ENCODE results near the gene VSIR.

Gene VSIR

DNA sequence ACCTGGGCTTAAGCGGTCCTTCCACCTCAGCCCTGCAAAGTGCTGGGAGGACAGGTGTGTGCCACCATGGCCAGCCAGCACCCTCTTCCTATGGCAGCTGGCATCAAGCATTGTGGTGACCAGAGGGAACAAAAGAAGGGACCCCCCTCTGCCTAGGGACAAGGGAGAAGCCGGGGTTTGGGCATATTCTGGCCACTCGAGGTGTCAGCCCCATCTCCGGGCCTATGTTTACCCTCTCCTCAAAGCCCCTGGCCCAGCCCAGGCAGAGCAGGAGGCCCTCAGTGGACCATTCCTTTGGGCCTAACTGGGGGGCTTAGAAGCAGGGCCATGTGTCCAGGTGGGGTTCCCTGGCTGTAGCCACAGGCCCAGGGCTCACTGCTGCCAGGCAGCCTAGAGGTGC is 23.9 kb downstream of the VSIR start:
- Histone ChIP-seq H3K27ac (ENCODE audit: low read depth, low read length) (no peak overlapping the region), H2AFZ (ENCODE audit: low read depth, low read length, severe bottlenecking) (no peak overlapping the region), H3K79me2 (ENCODE audit: insufficient read depth, low read length) (no peaks in the 10 kb centered on the region), H3K36me3 (ENCODE audit: low read length) (no peaks in the 10 kb centered on the region), H4K20me1 (ENCODE audit: low read depth, low read length) (no peaks in the 10 kb centered on the region), H3F3A (ENCODE audit: insufficient read depth) (no peaks in the 10 kb centered on the region), H3K9me3 (ENCODE audit: insufficient read depth, low read length) (no peaks in the 10 kb centered on the region), H3K9ac (ENCODE audit: low read length) (no peak overlapping the region), H3K9me2 (replicated peaks; ENCODE audit: insufficient read depth, low read length) (no peaks in the 10 kb centered on the region), H3K4me3 (ENCODE audit: insufficient read depth, low read length, poor library complexity, severe bottlenecking) (no peak overlapping the region), H3K27me3 (ENCODE audit: low read length) (no peaks in the 10 kb centered on the region), H3K4me2 (ENCODE audit: low read depth, low read length, poor library complexity, severe bottlenecking) (no peak overlapping the region)
- no peak for TF ChIP-seq EZH2phosphoT487 (conservative IDR thresholded peaks at IDR 0.05; ENCODE audit: low read length)
- TF ChIP-seq, protein P1, sequence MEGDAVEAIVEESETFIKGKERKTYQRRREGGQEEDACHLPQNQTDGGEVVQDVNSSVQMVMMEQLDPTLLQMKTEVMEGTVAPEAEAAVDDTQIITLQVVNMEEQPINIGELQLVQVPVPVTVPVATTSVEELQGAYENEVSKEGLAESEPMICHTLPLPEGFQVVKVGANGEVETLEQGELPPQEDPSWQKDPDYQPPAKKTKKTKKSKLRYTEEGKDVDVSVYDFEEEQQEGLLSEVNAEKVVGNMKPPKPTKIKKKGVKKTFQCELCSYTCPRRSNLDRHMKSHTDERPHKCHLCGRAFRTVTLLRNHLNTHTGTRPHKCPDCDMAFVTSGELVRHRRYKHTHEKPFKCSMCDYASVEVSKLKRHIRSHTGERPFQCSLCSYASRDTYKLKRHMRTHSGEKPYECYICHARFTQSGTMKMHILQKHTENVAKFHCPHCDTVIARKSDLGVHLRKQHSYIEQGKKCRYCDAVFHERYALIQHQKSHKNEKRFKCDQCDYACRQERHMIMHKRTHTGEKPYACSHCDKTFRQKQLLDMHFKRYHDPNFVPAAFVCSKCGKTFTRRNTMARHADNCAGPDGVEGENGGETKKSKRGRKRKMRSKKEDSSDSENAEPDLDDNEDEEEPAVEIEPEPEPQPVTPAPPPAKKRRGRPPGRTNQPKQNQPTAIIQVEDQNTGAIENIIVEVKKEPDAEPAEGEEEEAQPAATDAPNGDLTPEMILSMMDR (IDR thresholded peaks at IDR 0.05; ENCODE audit: insufficient read depth, low read length, poor library complexity, severe bottlenecking): no peak

- Histone ChIP-seq H3K4me3 (ENCODE audit: insufficient read depth, low read length, poor library complexity, severe bottlenecking) (no peak overlapping the region), H3K27ac (ENCODE audit: low read depth, low read length) (no peak overlapping the region), H4K20me1 (ENCODE audit: low read depth, low read length) (no peaks in the 10 kb centered on the region), H3K79me2 (ENCODE audit: insufficient read depth, low read length) (no peaks in the 10 kb centered on the region), H3K36me3 (ENCODE audit: low read length) (no peaks in the 10 kb centered on the region), H3K4me2 (ENCODE audit: low read depth, low read length, poor library complexity, severe bottlenecking) (no peak overlapping the region), H3F3A (ENCODE audit: insufficient read depth) (no peaks in the 10 kb centered on the region), H3K27me3 (ENCODE audit: low read length) (no peaks in the 10 kb centered on the region), H3K9me3 (ENCODE audit: insufficient read depth, low read length) (no peaks in the 10 kb centered on the region), H3K9me2 (replicated peaks; ENCODE audit: insufficient read depth, low read length) (no peaks in the 10 kb centered on the region), H3K9ac (ENCODE audit: low read length) (no peak overlapping the region), H2AFZ (ENCODE audit: low read depth, low read length, severe bottlenecking) (no peak overlapping the region)
- TF ChIP-seq, protein P1 (IDR thresholded peaks at IDR 0.05; ENCODE audit: insufficient read depth, low read length, poor library complexity, severe bottlenecking): no peak
- no peak for TF ChIP-seq EZH2phosphoT487 (conservative IDR thresholded peaks at IDR 0.05; ENCODE audit: low read length)
These were observed 24.6 kb downstream of the VSIR start for GRCh38 chr10:71748671-71749191.

- no peak overlapping the region for H3K4me3 ChIP-seq (ENCODE audit: insufficient read depth, low read length, poor library complexity, severe bottlenecking)
- H3K36me3 ChIP-seq (ENCODE audit: low read length): no peaks in the 10 kb centered on the region
- TF ChIP-seq, protein P1 (IDR thresholded peaks at IDR 0.05; ENCODE audit: insufficient read depth, low read length, poor library complexity, severe bottlenecking): no peak
- no peak for TF ChIP-seq EZH2phosphoT487 (conservative IDR thresholded peaks at IDR 0.05; ENCODE audit: low read length)
- no peaks in the 10 kb centered on the region for H3K79me2 ChIP-seq (ENCODE audit: insufficient read depth, low read length)
- H3K27me3 ChIP-seq (ENCODE audit: low read length): no peaks in the 10 kb centered on the region
- no peaks in the 10 kb centered on the region for H3K9me2 ChIP-seq (replicated peaks; ENCODE audit: insufficient read depth, low read length)
- H3K9me3 ChIP-seq (ENCODE audit: insufficient read depth, low read length): no peaks in the 10 kb centered on the region
- H3F3A ChIP-seq (ENCODE audit: insufficient read depth): no peaks in the 10 kb centered on the region
- H3K4me2 ChIP-seq (ENCODE audit: low read depth, low read length, poor library complexity, severe bottlenecking): no peak overlapping the region
- H2AFZ ChIP-seq (ENCODE audit: low read depth, low read length, severe bottlenecking): no peak overlapping the region
- no peak overlapping the region for H3K9ac ChIP-seq (ENCODE audit: low read length)
- no peaks in the 10 kb centered on the region for H4K20me1 ChIP-seq (ENCODE audit: low read depth, low read length)
- no peak overlapping the region for H3K27ac ChIP-seq (ENCODE audit: low read depth, low read length)
These were observed 25.5 kb downstream of the VSIR start for GRCh38 chr10:71747551-71748523.
